ENCODE results near the gene CST7.

CST7 gene

GRCh38 chr20:24909086-24909780 lies 39.8 kb upstream of the CST7 start:
- no peaks in the 10 kb centered on the region for H3K36me3 ChIP-seq (ENCODE audit: low read length)
- no peaks in the 10 kb centered on the region for H4K20me1 ChIP-seq (ENCODE audit: low read depth, low read length)
- no peaks in the 10 kb centered on the region for H3K27me3 ChIP-seq (ENCODE audit: low read length)
- H3F3A ChIP-seq (ENCODE audit: insufficient read depth): no peaks in the 10 kb centered on the region
- no peak overlapping the region for H2AFZ ChIP-seq (ENCODE audit: low read depth, low read length, severe bottlenecking)
- H3K79me2 ChIP-seq (ENCODE audit: insufficient read depth, low read length): no peaks in the 10 kb centered on the region
- H3K9me2 ChIP-seq (replicated peaks; ENCODE audit: insufficient read depth, low read length): no peaks in the 10 kb centered on the region
- H3K9me3 ChIP-seq (ENCODE audit: insufficient read depth, low read length): peaks cover 4% of the 10 kb centered on the region; the same call in 1 of the 2 replicates
- H3K27ac ChIP-seq (ENCODE audit: low read depth, low read length): no peak overlapping the region
- no peak overlapping the region for H3K4me2 ChIP-seq (ENCODE audit: low read depth, low read length, poor library complexity, severe bottlenecking)
- no peak overlapping the region for H3K4me3 ChIP-seq (ENCODE audit: insufficient read depth, low read length, poor library complexity, severe bottlenecking)
- no peak overlapping the region for H3K9ac ChIP-seq (ENCODE audit: low read length)
- TF ChIP-seq EZH2phosphoT487 (conservative IDR thresholded peaks at IDR 0.05; ENCODE audit: low read length) (no peak), CTCF (IDR thresholded peaks at IDR 0.05; ENCODE audit: insufficient read depth, low read length, poor library complexity, severe bottlenecking) (no peak)

GRCh38 chr20:24909861-24910260 lies 39.2 kb upstream of the CST7 start:
- Histone ChIP-seq H3K4me3 (ENCODE audit: insufficient read depth, low read length, poor library complexity, severe bottlenecking) (no peak overlapping the region), H3K36me3 (ENCODE audit: low read length) (no peaks in the 10 kb centered on the region), H3K27ac (ENCODE audit: low read depth, low read length) (no peak overlapping the region), H4K20me1 (ENCODE audit: low read depth, low read length) (no peaks in the 10 kb centered on the region), H3K9me3 (ENCODE audit: insufficient read depth, low read length) (peaks cover 4% of the 10 kb centered on the region; the same call in 1 of the 2 replicates), H3F3A (ENCODE audit: insufficient read depth) (no peaks in the 10 kb centered on the region), H3K4me2 (ENCODE audit: low read depth, low read length, poor library complexity, severe bottlenecking) (no peak overlapping the region), H2AFZ (ENCODE audit: low read depth, low read length, severe bottlenecking) (no peak overlapping the region), H3K9ac (ENCODE audit: low read length) (no peak overlapping the region), H3K9me2 (replicated peaks; ENCODE audit: insufficient read depth, low read length) (no peaks in the 10 kb centered on the region), H3K27me3 (ENCODE audit: low read length) (no peaks in the 10 kb centered on the region), H3K79me2 (ENCODE audit: insufficient read depth, low read length) (no peaks in the 10 kb centered on the region)
- TF ChIP-seq CTCF (IDR thresholded peaks at IDR 0.05; ENCODE audit: insufficient read depth, low read length, poor library complexity, severe bottlenecking) (no peak), EZH2phosphoT487 (conservative IDR thresholded peaks at IDR 0.05; ENCODE audit: low read length) (no peak)

- Histone ChIP-seq H3K27ac (ENCODE audit: low read depth, low read length) (no peak overlapping the region), H3K9me3 (ENCODE audit: insufficient read depth, low read length) (peaks cover 4% of the 10 kb centered on the region; the same call in 1 of the 2 replicates), H3K36me3 (ENCODE audit: low read length) (no peaks in the 10 kb centered on the region), H3K9me2 (replicated peaks; ENCODE audit: insufficient read depth, low read length) (no peaks in the 10 kb centered on the region), H3K79me2 (ENCODE audit: insufficient read depth, low read length) (no peaks in the 10 kb centered on the region), H3F3A (ENCODE audit: insufficient read depth) (no peaks in the 10 kb centered on the region), H3K9ac (ENCODE audit: low read length) (no peak overlapping the region), H3K27me3 (ENCODE audit: low read length) (no peaks in the 10 kb centered on the region), H4K20me1 (ENCODE audit: low read depth, low read length) (no peaks in the 10 kb centered on the region), H2AFZ (ENCODE audit: low read depth, low read length, severe bottlenecking) (no peak overlapping the region), H3K4me3 (ENCODE audit: insufficient read depth, low read length, poor library complexity, severe bottlenecking) (no peak overlapping the region), H3K4me2 (ENCODE audit: low read depth, low read length, poor library complexity, severe bottlenecking) (no peak overlapping the region)
- TF ChIP-seq CTCF (IDR thresholded peaks at IDR 0.05; ENCODE audit: insufficient read depth, low read length, poor library complexity, severe bottlenecking) (no peak), EZH2phosphoT487 (conservative IDR thresholded peaks at IDR 0.05; ENCODE audit: low read length) (no peak)
Measured at GRCh38 chr20:24910461-24910860, 38.6 kb upstream of the CST7 start.
